OCI-LY3 (cell line): ENCODE data around the gene HOXB9.
A peak's percentile ranks its signal among the peaks of the same experiment; 100 is the strongest.

Experiments
- H2AFZ ChIP-seq: fragments of 200-600, 300-600 bp; shearing (Covaris generic); 2 replicates; pipeline ENCODE4 v1.6.0; 2014; ENCODE audit warnings: antibody characterized with exemption, low read depth, low read length
- H3K27ac ChIP-seq: fragments of 200-600, 300-600 bp; sonication (generic); 2 replicates; pipeline ENCODE4 v1.5.1; 2014; ENCODE audit warnings: mild to moderate bottlenecking, low read length, moderate library complexity, mixed read lengths
- H3K27me3 ChIP-seq: fragments of 200-600, 300-600 bp; sonication (generic); 2 replicates; pipeline ENCODE4 v1.6.1; 2014; ENCODE audit warnings: low read depth, low read length, mixed read lengths
- H3K36me3 ChIP-seq: fragments of 200-600, 300-600 bp; sonication (generic); replicated peaks from 2 replicates; pipeline ENCODE3; 2014; ENCODE audit warnings: low read depth, low read length, mixed read lengths
- H3K4me1 ChIP-seq: fragments of 300-600, 200-600 bp; sonication (generic); 2 replicates; pipeline ENCODE4 v1.6.1; 2014; ENCODE audit warnings: low read length, mixed read lengths
- H3K4me2 ChIP-seq: fragments of 200-600, 300-600 bp; sonication (generic); 2 replicates; pipeline ENCODE4 v1.6.1; 2014; ENCODE audit warnings: low read length, mixed read lengths
- H3K4me3 ChIP-seq: fragments of 300-600, 200-600 bp; sonication (generic); 2 replicates; pipeline ENCODE4 v1.5.1; 2014; ENCODE audit warnings: antibody characterized with exemption, mild to moderate bottlenecking, low read length, moderate library complexity
- H3K79me2 ChIP-seq: fragments of 300-600, 200-600 bp; shearing (Covaris generic); 2 replicates; pipeline ENCODE4 v1.6.1; 2014; ENCODE audit warnings: mild to moderate bottlenecking, low read length, mixed read lengths
- H3K9ac ChIP-seq: fragments of 300-600, 200-600 bp; shearing (Covaris generic); 2 replicates; pipeline ENCODE4 v1.6.0; 2014; ENCODE audit warnings: mild to moderate bottlenecking, low read length, moderate library complexity
- H3K9me3 ChIP-seq: fragments of 200-600, 300-600 bp; shearing (Covaris generic); 2 replicates; pipeline ENCODE4 v1.6.1; 2014; ENCODE audit warnings: low read length, mixed read lengths; ENCODE audit not compliant: insufficient read depth
- H4K20me1 ChIP-seq: fragments of 200-600, 300-600 bp; sonication (generic); 2 replicates; pipeline ENCODE4 v1.6.1; 2016; ENCODE audit warnings: low read length, mixed read lengths; ENCODE audit not compliant: insufficient read depth
- EZH2phosphoT487 ChIP-seq: fragments of 200-600 bp; shearing (Covaris generic); IDR thresholded peaks from 2 replicates; pipeline ENCODE4 v1.6.1; 2018; ENCODE audit warnings: antibody characterized with exemption, mixed run types, low read depth
- TF ChIP-seq, protein P1 (sequence below): fragments of 200-600, 300-600 bp; sonication (generic); IDR thresholded peaks from 2 replicates; pipeline ENCODE4 v1.5.1; 2014; ENCODE audit warnings: antibody characterized with exemption, low read length, low read depth

HOXB9 gene

DNA sequence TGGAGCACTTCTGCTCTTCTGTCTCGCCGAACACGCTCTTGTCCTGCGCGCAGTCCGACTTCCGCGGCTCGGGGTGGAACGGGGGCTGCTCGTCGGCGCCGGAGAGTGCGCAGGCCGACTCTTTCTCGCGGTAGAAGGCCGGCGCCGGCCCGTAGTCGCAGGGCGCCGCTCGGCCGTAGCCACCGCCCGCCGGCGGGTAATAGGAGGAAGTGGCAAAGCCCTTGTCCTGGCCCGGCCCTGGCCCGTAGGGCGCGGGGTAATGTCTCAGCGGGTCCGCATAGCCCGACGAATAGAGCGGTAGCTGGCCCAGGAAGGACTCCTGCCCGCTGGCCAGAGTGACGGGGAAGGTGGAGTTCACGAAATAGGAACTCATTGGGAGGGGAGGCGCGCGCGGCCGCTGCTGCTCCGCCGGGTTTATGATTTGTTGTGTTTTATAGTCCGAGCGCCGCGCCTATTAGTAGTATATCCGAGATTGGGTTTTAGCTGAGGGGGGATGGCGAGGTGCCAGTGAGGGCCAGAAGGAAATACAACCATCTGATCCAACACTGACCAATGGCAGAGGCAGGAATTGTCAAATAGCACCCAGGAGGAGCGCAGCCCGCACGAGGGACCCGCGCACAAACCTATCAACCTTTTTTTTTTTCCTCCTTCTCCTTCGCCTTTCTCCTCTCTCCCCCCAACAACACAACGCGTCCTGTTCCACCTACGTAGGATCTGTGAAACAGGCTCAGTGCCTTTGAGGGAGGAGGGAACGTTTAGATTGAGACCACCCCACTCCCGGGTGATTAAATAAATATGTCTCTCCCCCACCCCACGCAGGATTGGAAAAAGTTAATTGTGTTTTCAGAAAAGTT lies 28.2 kb downstream of the HOXB9 start:
- peak overlapping the region; percentile 85 for H3K4me2 ChIP-seq
- peaks cover 27% of the 10 kb centered on the region for H3K4me1 ChIP-seq
- H3K4me3 ChIP-seq, result peak overlapping the region; percentile 89
- no peaks in the 10 kb centered on the region for H3K9me3 ChIP-seq
- H3K27me3 ChIP-seq, result peaks cover 25% of the 10 kb centered on the region
- no peak overlapping the region for H3K27ac ChIP-seq
- peak overlapping the region; percentile 83 for H3K9ac ChIP-seq
- no peaks in the 10 kb centered on the region for H4K20me1 ChIP-seq
- H2AFZ ChIP-seq, result peak overlapping the region; percentile 91
- no peaks in the 10 kb centered on the region for H3K36me3 ChIP-seq
- no peak for TF ChIP-seq EZH2phosphoT487
- peaks cover 7% of the 10 kb centered on the region; the same call in 1 of the 2 replicates for H3K79me2 ChIP-seq

DNA sequence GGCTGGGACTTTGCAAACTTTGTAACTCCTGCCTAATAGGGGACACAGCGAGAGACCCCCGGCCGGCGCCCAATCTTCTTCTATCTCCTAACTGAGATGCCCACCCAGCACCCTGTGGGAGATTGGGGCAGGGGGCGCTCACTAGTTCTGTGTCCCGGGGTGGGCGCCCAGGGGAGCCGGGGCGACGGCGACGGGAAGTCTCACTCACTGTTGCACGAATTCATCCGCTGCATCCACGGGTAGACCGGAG lies 28.7 kb downstream of the HOXB9 start:
- Histone ChIP-seq H3K9ac (peak overlapping the region; percentile 83), H2AFZ (peak overlapping the region; percentile 91), H3K79me2 (peaks cover 7% of the 10 kb centered on the region; the same call in 1 of the 2 replicates), H3K36me3 (no peaks in the 10 kb centered on the region), H3K4me2 (peak overlapping the region; percentile 85), H3K4me3 (peak overlapping the region; percentile 89), H3K27ac (no peak overlapping the region), H3K27me3 (peaks cover 30% of the 10 kb centered on the region), H3K4me1 (peaks cover 26% of the 10 kb centered on the region), H3K9me3 (no peaks in the 10 kb centered on the region), H4K20me1 (no peaks in the 10 kb centered on the region)
- no peak for TF ChIP-seq EZH2phosphoT487
- TF ChIP-seq, protein P1, sequence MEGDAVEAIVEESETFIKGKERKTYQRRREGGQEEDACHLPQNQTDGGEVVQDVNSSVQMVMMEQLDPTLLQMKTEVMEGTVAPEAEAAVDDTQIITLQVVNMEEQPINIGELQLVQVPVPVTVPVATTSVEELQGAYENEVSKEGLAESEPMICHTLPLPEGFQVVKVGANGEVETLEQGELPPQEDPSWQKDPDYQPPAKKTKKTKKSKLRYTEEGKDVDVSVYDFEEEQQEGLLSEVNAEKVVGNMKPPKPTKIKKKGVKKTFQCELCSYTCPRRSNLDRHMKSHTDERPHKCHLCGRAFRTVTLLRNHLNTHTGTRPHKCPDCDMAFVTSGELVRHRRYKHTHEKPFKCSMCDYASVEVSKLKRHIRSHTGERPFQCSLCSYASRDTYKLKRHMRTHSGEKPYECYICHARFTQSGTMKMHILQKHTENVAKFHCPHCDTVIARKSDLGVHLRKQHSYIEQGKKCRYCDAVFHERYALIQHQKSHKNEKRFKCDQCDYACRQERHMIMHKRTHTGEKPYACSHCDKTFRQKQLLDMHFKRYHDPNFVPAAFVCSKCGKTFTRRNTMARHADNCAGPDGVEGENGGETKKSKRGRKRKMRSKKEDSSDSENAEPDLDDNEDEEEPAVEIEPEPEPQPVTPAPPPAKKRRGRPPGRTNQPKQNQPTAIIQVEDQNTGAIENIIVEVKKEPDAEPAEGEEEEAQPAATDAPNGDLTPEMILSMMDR, result no peak

DNA sequence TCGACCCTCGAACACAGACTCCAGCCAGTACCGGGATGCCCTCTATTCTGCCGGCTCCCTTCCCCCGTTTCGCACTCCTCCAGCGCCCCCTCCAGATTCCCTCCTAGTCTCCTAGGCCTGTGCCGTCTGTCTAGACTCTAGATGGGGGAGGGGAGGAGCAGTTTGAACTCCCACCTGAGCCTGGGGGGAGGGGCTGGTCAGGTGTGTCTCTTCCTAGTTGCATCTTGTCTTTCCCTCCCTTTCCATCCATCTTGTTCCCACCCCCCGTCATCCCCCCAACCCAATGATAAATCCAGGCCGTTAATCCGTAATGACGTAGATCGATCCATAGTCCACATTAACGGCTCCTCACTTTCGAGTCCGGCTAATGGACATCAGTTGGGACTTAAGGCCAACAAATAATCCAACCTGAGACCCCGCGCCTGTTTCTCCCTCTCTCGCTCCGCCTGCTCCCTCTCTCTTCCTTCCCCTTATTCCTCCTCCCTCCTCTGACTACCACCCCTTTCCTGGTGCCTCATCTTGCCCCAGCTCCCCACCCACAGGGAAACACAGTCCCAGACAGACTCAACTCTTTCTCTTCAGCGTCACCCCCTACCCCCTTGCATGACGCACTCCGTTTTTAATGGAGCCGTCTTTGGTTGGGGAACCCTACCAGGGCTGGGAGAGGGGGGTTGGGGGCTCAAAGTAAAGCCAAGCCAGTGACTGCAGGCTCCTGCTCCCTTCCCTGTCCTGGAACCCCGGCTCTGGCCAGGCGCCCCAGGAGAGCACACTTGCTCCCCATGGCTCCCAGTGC lies 29.2 kb downstream of the HOXB9 start:
- Histone ChIP-seq H3K9ac (peak overlapping the region; percentile 83), H3K4me3 (peak overlapping the region; percentile 89)

DNA sequence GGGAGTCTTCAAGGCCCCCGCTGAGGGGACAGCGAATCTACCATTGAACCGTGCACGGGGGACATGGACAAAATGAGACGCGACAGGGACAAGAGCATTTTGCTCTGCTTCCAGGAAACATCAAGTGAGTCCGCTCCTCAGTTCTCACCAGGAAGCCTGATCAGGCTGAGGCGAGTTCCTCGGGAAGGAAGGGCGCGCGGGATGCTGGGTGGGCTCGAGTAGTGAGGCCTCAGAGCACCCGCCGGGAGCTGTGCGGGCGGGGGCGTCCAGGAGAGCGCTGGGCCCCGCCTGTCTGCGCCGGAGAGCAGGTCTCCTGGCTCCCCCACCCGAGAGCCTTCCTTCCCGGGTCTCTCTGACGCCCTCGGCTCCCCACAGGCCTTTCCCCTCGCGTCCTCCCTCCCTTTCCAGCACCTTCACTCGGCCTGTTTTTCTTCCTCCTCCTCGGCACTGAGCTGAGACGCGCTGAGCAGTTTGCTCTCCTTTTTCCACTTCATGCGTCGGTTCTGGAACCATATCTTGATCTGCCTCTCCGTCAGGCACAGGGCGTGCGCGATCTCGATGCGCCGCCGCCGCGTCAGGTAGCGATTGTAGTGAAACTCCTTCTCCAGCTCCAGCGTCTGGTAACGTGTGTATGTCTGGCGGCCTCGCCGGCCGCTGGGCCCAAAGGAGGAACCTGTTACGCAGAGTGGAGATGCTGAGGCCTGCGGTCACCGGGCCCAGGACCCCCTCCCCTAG lies 30.0 kb downstream of the HOXB9 start:
- H3K79me2 ChIP-seq, result peaks cover 7% of the 10 kb centered on the region; the same call in 1 of the 2 replicates
- no peak overlapping the region for H3K4me2 ChIP-seq

More for the DNA sequence above, 29.2 kb downstream of the HOXB9 start:
- no peaks in the 10 kb centered on the region for H3K36me3 ChIP-seq
- H4K20me1 ChIP-seq, result no peaks in the 10 kb centered on the region
- peak overlapping the region; percentile 85 for H3K4me2 ChIP-seq
- H3K9me3 ChIP-seq, result no peaks in the 10 kb centered on the region
- peaks cover 31% of the 10 kb centered on the region for H3K27me3 ChIP-seq
- H3K4me1 ChIP-seq, result peaks cover 24% of the 10 kb centered on the region
- no peak for TF ChIP-seq EZH2phosphoT487
- TF ChIP-seq, protein P1, result no peak
- peaks cover 7% of the 10 kb centered on the region; the same call in 1 of the 2 replicates for H3K79me2 ChIP-seq
- H3K27ac ChIP-seq, result no peak overlapping the region
- peak overlapping the region; percentile 91 for H2AFZ ChIP-seq

More for the DNA sequence above, 30.0 kb downstream of the HOXB9 start:
- no peak overlapping the region for H3K27ac ChIP-seq
- H3K4me3 ChIP-seq, result peak overlapping the region; percentile 89; the same call in 1 of the 2 replicates
- no peaks in the 10 kb centered on the region for H3K36me3 ChIP-seq
- H4K20me1 ChIP-seq, result no peaks in the 10 kb centered on the region
- no peak for TF ChIP-seq EZH2phosphoT487
- TF ChIP-seq, protein P1, result no peak
- H3K9me3 ChIP-seq, result no peaks in the 10 kb centered on the region
- no peak overlapping the region for H3K9ac ChIP-seq
- H2AFZ ChIP-seq, result no peak overlapping the region
- H3K27me3 ChIP-seq, result peaks cover 29% of the 10 kb centered on the region
- H3K4me1 ChIP-seq, result peaks cover 17% of the 10 kb centered on the region
